ENCODE results near the gene USP48. TPM values are rescaled to one million over a fixed set of nuclear protein-coding genes. Genes with fewer than 3 reads are reported as not detected.
"Not testable (repeated sequence)": the region's sequence is repeated elsewhere in the genome, so short reads cannot be mapped to it uniquely, and the experiment has no call there.

USP48 gene
- polyA plus RNA-seq, 1 donor = 45.0 TPM

GRCh38 chr1:21814241-21814918, 31.4 kb upstream of the USP48 start:
- peak; percentile 36 for DNase-seq

GRCh38 chr1:21813542-21813941, 30.6 kb upstream of the USP48 start:
- no peak for DNase-seq

GRCh38 chr1:21811875-21812305, 28.9 kb upstream of the USP48 start, which contains the start of gene LDLRAD2:
Gene LDLRAD2 (plus strand): TSS chr1:21812265. CDS start chr1:21812452, 187 bp downstream.
- no peak for DNase-seq

- no peak for DNase-seq
Observed at GRCh38 chr1:21804536-21804935, 21.6 kb upstream of the USP48 start.

- DNase-seq = no peak
Observed at GRCh38 chr1:21801100-21801499, 18.2 kb upstream of the USP48 start.

- DNase-seq = no peak
Observed at GRCh38 chr1:21799730-21800129, 16.8 kb upstream of the USP48 start.

- no peak for DNase-seq
Observed at GRCh38 chr1:21795075-21795474, 12.1 kb upstream of the USP48 start.

GRCh38 chr1:21794656-21795055, 11.7 kb upstream of the USP48 start:
- no peak for DNase-seq

GRCh38 chr1:21793104-21793503, 10.2 kb upstream of the USP48 start:
- no peak for DNase-seq

GRCh38 chr1:21786640-21787039, 3.7 kb upstream of the USP48 start:
- no peak for DNase-seq

- DNase-seq = not testable (repeated sequence)
Observed at GRCh38 chr1:21785764-21786163, 2.8 kb upstream of the USP48 start.

GRCh38 chr1:21783679-21784603, 992 bp upstream of the USP48 start:
- no peak for DNase-seq

- peak; percentile 68 for DNase-seq
Observed at GRCh38 chr1:21782349-21782867, 541 bp downstream of the USP48 start.

- peak; percentile 16 for DNase-seq
Observed at GRCh38 chr1:21781815-21782348, 1.1 kb downstream of the USP48 start.

GRCh38 chr1:21779613-21780521, 3.1 kb downstream of the USP48 start:
- no peak for DNase-seq

GRCh38 chr1:21778405-21778727, 4.6 kb downstream of the USP48 start:
- DNase-seq = no peak

GRCh38 chr1:21776925-21777324, 6.0 kb downstream of the USP48 start:
- not testable (repeated sequence) for DNase-seq

- no peak for DNase-seq
Observed at GRCh38 chr1:21775985-21776562, 6.9 kb downstream of the USP48 start.

- DNase-seq = no peak
Observed at GRCh38 chr1:21775550-21775914, 7.4 kb downstream of the USP48 start.

- no peak for DNase-seq
Observed at GRCh38 chr1:21774835-21775549, 8.0 kb downstream of the USP48 start.

GRCh38 chr1:21773585-21773984, 9.4 kb downstream of the USP48 start:
- DNase-seq = no peak

All from hindlimb muscle (tissue), 1 donor.